Measurements from ENCODE around the gene DLX2.

Gene DLX2

GRCh38 chr2:172107690-172108586, 5.2 kb upstream of the DLX2 start:
- DNase-seq: no peak

GRCh38 chr2:172106108-172106961, 3.6 kb upstream of the DLX2 start:
- no peak for DNase-seq

- no peak for DNase-seq
These were observed 2.9 kb upstream of the DLX2 start for GRCh38 chr2:172105471-172106107.

- peak; percentile 48 for DNase-seq
These were observed 972 bp upstream of the DLX2 start for GRCh38 chr2:172103471-172104272.

- DNase-seq: no peak
These were observed 794 bp downstream of the DLX2 start for GRCh38 chr2:172101821-172102390.

- DNase-seq: no peak
These were observed 1.5 kb downstream of the DLX2 start for GRCh38 chr2:172100935-172101820.

- DNase-seq: no peak
These were observed 2.4 kb downstream of the DLX2 start for GRCh38 chr2:172100080-172100934.

GRCh38 chr2:172099472-172100079, 3.1 kb downstream of the DLX2 start:
- DNase-seq: no peak

GRCh38 chr2:172098650-172099471, 3.8 kb downstream of the DLX2 start:
- DNase-seq: no peak

- no peak for DNase-seq
These were observed 4.4 kb downstream of the DLX2 start for GRCh38 chr2:172098287-172098649.

GRCh38 chr2:172097557-172098131, 5.1 kb downstream of the DLX2 start:
- no peak for DNase-seq

GRCh38 chr2:172096626-172097547, 5.8 kb downstream of the DLX2 start:
- DNase-seq: no peak

GRCh38 chr2:172095905-172096625, 6.6 kb downstream of the DLX2 start:
- no peak for DNase-seq

GRCh38 chr2:172095146-172095904, 7.4 kb downstream of the DLX2 start:
- peak; percentile 83 for DNase-seq

- no peak for DNase-seq
These were observed 8.2 kb downstream of the DLX2 start for GRCh38 chr2:172094294-172095145.

Measured in central memory CD4-positive, alpha-beta T cell (primary cell).